Kidney capillary endothelial cell (primary cell): ENCODE data around the gene DCLK3.

Experiments used
- DNase-seq: peaks from one replicate; pipeline ENCODE4 v3.0.0-alpha.2; 2018; ENCODE audit warnings: low spot score

The DCLK3 gene

GRCh38 chr3:36677331-36678007, 86.9 kb downstream of the DCLK3 start:
- DNase-seq: no peak

GRCh38 chr3:36674816-36675215, 89.5 kb downstream of the DCLK3 start:
- no peak for DNase-seq

DNA sequence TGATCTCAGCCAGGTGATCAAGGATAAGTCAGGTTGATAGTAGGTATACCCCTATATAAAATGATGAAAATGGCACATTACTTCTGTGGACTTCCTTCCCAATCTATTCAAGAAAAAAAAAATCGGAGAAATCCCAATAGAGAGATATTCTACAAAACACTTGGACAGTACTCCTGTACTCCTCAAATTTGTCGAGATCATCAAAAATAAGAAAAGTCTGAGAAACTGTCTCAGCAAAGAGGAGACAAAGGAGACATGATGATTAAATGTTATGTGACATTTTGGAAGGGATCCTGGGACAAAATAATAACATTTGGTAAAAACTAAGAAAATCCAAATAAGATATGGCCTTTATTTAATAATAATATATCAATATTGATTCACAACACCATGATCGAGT, 94.6 kb downstream of the DCLK3 start:
- no peak for DNase-seq

- no peak for DNase-seq
Measured at GRCh38 chr3:36666166-36666565, 98.2 kb downstream of the DCLK3 start.

DNA sequence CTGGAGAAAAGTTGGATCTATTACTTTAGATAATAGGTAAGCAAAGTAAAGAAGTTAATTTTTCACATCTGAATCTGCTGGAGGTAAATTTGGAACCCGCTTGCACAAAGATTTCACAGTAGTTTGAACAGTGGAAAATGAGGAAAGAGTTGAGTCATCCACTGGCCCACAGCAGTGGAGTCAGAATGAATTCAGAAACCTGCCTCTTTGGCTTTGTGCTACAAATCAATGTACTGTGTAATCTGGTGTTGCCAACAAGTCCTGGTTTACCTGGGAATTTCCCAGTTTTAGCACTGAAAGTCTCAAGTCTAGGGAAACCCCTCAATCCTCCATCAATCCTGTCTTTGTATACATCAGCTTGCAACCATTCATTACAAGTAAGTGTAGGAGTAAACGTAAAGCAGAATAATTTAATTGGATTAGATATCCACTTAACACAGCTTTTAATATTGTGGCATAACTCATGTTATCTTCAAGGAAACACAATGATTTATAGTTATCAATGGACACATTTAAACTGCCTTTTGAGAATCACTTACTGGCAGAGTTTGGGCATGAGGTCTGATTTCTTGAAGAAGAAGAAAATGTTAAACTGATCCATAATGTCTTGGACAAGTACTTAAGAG, 100.6 kb downstream of the DCLK3 start:
- no peak for DNase-seq

- DNase-seq: no peak
Measured at GRCh38 chr3:36662626-36663025, 101.7 kb downstream of the DCLK3 start.
